HG02759 (cell line): ENCODE results near the gene HOXC13.

Source experiments
- ATAC-seq: cut with Tn5 transposase; IDR thresholded peaks from one replicate; pipeline ENCODE4 v1.9.1; 2021; ENCODE audit warnings: mild to moderate bottlenecking, moderate library complexity; ENCODE audit not compliant: unreplicated experiment

HOXC13 gene, protein sequence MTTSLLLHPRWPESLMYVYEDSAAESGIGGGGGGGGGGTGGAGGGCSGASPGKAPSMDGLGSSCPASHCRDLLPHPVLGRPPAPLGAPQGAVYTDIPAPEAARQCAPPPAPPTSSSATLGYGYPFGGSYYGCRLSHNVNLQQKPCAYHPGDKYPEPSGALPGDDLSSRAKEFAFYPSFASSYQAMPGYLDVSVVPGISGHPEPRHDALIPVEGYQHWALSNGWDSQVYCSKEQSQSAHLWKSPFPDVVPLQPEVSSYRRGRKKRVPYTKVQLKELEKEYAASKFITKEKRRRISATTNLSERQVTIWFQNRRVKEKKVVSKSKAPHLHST

DNA sequence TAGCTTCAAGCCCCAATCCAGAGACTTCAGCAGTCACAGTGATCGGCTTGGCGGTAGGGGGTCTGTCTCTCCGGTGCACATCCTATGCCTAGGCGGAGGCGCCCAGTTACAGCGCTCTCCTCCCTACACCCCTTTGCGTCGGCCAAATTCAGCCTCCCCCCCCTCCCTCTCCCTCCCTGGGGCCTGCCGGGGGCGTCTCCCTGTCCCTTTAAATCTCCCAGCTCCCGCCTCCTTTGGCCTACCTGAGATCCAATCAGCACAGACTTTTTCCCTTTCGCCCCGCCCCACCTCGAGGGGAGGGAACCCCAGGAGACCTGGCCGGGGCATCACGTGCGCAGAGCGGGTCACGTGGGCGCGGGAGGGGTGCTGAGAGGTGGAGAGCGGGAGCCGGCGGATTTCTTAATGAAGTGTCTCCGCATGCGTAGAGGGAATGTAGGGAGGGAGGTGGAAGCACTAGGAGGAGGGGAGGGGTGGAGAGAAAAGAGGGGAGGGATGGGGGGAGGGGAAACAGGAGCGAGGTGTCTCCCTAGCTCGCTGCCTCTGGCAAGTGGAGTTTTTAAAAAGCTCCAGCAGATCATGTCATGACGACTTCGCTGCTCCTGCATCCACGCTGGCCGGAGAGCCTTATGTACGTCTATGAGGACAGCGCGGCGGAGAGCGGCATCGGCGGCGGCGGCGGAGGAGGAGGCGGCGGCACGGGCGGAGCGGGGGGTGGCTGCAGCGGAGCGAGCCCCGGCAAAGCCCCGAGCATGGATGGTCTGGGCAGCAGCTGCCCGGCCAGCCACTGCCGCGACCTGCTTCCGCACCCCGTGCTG lies at the start of gene HOXC13:
TSS of gene HOXC13 (plus strand) at position 506 of the 815 bp plus-strand sequence. CDS start at position 582, 76 bp downstream.
- no peak for ATAC-seq

DNA sequence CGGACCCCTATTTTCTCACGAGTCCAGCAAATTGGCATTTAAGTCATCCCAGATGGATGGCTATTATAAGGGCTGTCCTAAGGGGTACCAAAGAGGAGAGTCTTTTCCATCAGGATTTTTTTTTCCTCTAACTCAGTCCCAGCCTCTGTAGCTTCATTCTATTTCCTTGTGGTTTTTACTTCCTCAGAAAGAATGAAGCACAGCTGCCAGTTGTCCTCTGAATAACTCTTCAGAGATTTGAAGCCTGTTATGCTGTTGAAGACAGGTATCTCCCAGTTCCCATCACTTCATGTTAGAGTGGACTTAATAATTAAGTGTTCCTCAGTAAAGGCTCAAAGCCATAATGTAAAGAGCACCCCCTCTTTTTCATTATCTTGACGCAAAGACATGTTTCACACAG lies 48.5 kb upstream of the HOXC13 start:
- no peak for ATAC-seq

DNA sequence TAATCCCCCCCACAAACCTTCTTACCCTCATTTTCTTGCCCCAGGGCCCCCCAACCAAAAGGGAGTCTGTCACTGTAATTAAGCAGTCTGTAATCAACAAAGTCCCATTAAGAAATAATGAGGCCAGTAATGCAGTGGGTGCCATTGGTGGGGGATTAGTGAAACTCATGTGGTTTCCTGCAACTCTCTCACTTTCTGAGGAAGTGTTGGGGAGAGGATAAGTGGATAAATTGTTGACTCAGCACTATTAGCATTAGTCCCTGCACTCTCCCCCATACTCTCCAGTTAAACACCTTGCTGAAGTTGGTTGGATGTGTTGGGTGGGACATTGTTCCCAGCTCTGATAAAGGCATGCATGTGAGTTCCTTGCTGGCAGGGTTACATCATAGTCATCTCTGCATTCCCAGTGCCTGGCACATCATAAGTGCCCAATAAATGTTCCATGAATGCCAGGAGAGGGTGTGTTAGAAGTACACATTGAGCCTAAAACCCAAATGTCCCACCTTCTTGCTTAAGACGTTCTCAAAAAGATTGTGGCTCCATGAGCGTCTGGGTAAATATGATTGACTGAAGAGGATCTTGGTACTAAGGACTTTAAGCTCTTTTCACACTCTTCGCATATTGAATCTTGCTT lies 45.8 kb upstream of the HOXC13 start:
- no peak for ATAC-seq

DNA sequence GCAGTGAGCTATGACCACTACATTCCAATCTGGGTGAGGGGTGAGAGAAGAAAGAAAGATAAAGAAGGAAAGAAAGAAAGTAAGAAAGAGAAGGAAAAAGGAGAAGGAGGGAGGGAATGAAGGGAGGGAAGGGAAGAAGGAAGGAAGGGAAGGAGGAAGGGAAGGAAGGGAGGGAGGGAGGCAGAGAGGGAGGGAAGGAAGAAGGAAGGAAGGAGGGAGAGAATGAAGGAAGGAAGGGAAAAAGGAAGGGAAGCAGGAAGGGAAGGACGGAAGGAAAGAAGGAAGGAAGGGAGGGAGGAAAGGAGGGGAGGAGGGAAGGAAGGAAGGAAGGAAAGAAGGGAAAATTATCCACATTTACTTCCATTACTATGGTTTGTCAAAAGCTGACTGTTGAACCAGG lies 39.4 kb upstream of the HOXC13 start:
- no peak for ATAC-seq

DNA sequence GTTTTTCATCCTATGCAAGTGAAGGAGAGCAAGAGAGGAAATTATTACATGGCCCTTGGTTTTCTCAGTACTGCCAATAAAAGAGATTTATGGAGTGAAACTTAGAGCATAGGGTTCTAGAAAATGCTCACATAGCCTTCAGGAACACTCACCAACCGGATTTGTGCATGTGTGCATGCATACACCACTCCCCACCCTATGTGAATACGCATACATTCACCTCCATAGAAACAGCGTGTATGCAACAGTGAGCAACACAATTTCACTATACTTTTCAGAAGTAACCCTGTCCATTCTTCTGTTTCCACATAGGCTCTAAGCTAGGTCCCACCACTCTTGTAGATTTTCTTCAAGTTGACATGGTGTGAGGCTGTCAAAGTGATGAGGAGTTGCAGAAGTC lies 31.5 kb upstream of the HOXC13 start:
- ATAC-seq = no peak

DNA sequence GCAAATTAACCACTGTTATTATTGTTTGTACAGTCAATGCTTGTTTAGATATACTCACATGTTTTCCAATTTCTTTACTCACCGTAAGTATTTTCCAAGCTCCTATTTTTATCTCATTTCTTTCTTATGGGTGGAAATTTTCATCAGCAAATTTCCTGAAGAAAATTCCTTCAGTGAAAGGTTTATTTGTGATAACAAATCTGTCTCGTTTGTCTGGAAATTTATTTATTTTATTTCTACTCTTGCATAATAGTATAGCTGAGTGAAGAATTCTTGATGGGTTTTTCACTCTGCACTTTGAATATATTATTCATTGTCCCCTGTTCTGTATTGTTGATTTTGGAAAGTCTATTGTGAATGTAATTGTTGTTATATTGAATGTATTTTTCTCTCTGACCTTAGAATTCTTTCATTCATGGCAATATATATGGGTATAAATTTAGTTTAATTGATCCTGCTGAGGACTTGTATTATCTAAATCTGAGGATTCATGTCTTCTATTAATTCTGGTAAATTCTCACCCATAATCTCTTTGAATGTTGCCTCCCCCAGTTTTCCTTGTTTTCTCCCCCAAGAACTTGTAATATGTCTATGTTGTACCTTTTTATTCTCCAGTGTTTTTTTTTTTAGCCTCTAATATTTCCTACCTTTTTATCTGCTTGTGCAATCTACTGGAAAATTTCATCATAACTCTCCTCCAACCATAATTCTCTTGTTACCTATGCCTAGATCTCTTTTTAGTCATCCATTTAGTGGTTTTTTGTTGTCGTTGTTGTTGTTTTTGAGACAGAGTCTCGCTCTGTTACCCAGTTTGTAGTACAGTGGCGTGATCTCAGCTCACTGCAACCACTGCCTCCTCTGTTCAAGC lies 21.6 kb upstream of the HOXC13 start:
- no peak for ATAC-seq

DNA sequence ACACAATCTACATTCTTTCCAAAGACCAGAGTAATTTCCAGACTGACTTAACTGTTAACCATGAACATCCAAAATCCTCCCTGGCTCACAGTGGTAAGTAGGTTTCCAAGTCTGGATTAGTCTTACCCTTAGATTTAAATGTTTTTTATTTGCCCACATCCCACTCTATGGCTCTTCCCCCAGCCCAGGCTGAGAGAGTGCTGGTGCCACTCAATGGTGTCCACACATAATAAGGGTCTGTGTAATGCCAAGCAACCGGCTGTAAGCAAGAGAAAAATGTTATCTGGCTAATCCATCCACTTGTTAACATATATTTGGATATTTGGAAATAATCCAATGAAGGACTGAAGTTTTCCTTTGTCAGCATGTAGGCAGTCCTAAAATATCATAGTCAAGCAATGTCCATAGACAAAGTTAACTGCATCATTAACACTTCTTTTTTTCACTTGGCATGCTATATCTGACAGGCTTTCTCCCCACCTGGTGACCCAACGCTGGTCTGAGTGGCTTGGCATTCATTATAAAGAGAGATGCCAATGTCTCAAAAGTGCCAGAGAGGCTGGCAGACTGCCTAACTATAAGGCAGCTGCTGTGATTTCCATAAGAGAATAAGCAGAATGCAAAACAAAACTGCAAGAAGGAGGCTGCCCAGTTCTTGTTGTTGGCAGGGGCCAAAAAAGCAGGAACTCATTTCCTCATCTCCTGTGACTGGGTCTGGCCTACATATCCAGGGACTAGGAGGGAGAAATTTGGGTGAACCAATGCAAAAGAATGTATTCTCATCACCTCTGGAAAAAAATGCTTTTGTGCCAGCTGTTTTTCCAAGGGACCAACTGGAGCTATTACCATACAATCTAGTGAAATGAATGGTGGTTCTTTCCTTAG lies 13.9 kb upstream of the HOXC13 start:
- no peak for ATAC-seq

DNA sequence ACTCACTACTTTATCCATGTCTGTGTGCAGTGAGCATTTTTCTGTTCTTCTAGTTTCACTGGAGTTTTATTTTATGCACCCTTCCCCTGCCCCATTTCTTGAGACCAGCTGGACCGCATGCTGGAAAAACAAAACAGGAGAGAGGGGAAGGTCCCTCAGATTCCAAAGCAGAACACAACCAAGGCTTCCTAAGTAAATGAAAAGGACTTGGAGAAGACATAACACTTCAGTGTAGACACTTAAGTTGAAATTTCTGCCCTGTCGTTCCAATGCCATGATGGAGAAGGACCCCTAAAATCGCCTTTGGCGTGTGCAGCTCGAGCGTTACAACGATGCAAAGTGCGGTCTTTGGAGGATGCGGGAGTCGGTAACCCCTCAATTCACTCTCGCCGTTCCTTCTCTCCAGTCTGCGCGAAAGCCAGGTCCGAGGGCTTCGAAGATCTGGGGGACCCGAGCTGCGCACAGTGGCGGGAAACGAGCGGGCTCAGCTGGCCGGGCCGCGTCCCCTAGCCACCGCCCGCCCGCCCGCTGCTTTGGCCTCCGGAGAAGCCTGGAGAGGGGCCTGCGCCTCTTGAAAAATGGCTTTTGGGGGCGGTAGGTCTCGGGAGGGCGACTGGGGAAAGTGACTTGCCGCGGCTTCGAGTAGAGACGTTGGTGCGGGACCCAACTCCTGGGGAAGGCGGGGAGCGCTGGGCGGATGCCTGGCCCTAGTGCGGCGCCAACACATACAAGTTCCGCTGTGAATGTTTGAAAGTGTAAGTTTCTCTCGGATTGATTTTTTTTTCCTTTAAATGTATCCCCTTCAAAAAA lies 11.2 kb upstream of the HOXC13 start:
- ATAC-seq = no peak

DNA sequence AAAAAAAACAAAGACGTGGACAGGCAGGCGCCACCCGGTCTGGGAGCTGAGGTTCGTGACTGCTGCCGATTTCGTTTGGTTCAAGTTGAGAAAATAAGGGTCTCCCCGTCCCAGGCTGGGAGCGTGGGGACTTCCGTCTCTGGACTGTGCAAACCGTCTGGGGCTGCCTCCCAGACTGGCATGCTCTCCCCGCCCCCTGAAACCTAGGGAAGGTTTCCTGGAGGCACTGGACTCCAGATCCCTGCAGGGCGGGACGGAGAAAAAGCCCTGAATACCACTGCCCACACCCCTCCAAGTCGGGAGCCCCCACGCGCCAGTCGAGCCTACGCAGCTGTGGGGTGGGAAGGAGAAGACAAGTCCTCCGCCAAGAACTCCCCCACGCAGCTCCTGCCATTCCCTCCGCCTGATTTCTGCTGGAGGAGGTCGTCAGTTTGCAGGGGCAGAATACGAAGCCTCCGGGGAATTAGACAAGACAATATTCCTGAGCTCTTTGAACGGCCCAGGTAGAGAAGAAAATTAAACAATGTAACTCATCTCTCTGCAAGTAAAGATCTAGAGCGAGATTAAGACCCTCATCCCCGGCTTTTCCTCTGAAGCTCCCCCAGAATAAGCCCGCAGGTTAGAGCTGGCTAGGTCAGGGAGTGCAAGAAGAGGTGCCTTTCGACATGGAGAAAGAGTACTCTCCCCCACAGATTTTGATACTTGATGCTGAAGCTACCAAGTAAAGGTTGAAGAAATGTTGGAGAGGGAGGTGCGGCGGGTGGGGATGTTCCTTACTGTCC lies 10.4 kb upstream of the HOXC13 start:
- ATAC-seq = no peak

DNA sequence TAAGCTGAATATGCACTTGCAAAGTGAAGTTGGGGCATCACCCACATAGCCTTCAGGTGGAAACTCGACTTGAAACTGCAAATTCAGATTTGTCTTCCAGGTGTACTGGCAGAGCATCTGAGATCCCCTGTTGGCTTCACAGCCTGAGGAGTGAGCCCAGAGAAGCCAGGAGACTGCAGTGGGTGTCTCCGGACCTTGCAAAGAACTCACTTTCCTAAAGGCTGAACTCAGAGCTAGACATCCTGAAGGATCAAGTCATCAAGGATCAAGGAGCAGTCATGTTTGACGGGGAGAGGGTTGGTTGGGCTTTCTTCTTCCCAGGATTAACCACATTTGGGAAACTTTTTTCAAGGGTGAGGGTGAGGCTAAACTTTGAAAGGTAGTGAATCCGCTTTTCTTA lies 9.1 kb upstream of the HOXC13 start:
- ATAC-seq = no peak

DNA sequence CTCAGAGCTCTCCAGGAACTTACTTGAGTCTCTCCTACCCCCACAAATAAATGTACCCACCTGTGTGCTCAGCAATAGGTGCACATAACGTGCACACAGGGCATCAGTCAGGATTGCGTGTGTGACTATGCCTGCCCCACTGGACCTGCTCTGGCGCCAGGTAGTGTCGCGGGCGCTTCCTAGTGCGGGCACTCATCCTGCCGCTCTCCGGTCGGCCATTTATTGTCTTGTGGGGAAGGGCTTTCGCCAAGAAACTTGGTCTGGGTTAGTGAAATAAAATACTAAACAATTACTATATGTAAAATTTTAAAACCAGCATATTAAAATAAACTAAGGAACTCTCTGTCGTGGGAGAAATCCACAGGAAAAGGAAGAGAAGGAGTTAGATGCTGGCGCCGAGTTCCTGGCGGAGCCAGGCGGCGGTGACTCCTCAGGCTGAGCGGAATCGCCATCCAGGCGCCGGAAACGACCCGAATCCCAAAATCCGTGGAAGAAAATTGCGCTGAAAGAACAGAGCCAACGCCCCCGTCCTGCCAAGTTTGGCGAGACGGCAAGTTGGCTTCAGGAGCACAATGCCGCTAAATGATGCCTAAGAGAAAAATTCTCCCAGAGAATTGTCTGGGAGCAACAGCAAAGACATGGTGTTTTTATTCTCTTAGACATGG lies 7.9 kb upstream of the HOXC13 start:
- ATAC-seq = no peak

DNA sequence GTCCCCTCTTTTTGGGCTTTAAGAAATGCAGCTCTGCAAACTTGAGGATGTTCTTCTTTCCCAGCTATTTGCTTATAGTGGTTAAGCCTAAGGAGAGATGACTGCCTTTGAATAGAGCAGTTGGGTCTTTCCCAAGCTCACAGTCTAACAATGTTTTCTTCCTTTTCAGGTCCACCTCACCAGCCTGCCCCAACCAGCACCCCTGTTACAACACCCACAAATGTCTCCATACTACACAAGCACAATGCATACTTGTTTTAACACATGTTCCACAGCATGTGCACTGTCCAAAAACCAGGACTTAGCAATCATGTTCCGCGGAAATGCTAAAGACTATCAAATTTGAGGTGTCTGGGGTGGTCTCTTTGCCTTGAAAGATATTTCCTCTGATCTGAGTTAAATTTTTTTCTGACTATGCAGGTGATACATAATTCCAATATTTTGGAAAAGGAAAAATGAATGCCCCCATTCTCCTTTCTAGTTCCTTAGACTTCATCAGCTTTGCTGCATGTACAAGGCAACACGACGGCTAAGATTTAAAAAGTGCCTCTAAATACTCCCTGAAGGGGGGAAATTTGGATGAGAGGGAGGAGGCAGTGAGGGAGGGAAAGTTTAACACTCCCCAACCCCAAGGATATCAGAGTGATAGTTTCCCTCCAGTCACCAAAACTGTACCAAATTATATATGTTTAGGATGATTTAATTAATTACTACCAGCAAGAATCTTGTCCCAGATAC lies 6.6 kb upstream of the HOXC13 start:
- no peak for ATAC-seq

DNA sequence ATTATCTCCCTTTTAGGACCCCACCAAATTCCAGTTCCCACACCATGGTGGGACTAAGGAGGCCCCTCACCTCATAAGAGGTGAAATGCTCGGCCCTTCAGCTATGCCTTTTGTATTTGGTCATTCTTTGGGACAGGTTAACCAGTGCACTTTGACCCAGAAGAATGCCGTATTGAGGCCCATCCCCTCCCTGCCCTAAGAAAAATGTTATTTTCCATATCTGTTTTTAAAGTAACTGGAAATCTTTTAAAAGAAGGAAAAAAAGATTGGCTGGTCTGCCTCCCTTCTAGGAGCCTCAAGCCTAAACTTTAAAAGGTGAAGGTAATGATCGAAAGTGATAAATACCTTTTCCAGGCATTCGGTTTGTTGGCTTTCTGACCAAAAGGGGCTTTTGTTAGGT lies 5.7 kb upstream of the HOXC13 start:
- ATAC-seq = no peak

DNA sequence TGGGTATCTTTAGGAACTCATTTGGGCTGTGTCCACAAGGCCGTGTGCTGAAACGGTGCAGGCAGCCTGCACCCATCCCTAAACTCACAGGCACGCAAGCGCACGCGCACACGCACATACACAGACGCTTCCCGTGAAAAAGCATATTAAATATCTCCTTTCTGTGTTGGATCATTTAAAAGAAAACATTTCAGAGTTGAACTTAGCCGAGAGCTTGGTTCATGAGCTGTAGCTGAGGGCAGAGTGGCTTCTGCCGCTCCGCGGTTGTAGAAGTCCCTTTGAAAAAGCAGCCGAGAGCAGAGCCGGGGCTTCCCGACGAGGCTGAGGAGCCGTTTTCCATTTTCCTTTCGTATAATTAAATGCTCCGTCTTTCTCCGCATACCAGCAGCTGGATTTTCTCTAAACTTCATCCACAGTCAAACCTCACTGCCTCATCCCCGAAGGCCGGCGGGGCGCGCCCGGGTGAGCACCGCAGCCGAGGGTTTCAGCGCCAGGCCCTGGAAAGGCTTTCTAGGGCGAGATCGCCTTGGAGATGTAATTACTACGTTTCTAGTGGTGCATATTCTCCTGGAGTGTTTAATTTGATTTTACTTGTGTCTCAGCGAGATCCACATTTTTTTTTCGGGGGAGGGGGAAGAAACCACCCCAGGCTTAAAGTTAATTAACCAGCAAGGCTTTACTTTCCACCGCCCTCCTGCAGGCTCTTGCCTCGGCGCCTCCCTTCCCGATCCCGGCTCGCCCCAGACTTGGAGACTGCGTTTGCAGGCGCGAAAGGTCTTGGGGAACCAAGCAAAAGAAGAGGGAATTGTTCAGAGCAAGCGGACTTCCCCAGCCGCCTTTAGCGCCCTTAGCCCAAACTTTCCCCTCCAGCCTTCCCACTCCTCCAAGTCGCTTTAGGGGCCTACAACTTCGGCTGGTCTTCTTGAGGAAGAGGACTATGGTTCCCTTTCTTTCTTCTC lies 3.0 kb upstream of the HOXC13 start:
- no peak for ATAC-seq

DNA sequence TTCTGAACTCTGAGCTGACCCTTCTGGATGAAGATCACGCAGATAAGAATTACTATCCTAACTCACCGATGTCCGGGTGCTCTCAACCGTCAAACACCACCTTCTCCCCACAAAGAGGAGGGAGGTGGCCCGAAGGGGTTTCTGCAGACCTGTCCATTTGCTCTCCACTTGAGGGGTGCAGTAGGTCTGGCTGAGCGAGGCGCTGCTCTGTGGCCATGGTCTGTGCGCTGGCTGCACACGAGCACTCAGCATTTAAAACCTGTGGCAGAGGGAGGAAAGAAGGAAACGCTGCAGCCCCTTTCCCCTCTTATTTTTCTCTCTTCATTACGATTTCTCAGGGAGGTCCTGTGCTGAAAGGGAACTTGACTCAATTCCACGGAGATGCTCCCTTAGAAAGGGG lies 1.5 kb upstream of the HOXC13 start:
- no peak for ATAC-seq
